Spinal cord (tissue), 10 donors: ENCODE results near the gene MARS1. TPM values are rescaled to one million over a fixed set of nuclear protein-coding genes. Genes with fewer than 3 reads are reported as not detected.

ENCODE experiments used
- DNase-seq, 6 donors: peaks; one replicate each; pipeline versions ENCODE4 v3.0.0 to v3.0.0-alpha.2; 2013 to 2015; ENCODE audit warnings: low spot score in 6 of 6, low read depth in 4 of 6
- H3K27ac ChIP-seq: one replicate; pipeline ENCODE4 v1.5.1; 2013; ENCODE audit warnings: low read depth, low read length, control low read depth
- H3K27me3 ChIP-seq: one replicate; pipeline ENCODE4 v1.6.1; 2013; ENCODE audit warnings: low read length; ENCODE audit not compliant: control insufficient read depth, insufficient read depth
- H3K36me3 ChIP-seq: one replicate; pipeline ENCODE4 v1.6.1; 2013; ENCODE audit warnings: low read length; ENCODE audit not compliant: control insufficient read depth, insufficient read depth
- H3K4me1 ChIP-seq: one replicate; pipeline ENCODE4 v1.6.1; 2013; ENCODE audit warnings: low read length; ENCODE audit not compliant: control insufficient read depth, insufficient read depth
- H3K4me3 ChIP-seq: one replicate; pipeline ENCODE4 v1.5.1; 2013; ENCODE audit warnings: low read depth, low read length, control low read depth
- H3K9me3 ChIP-seq: one replicate; pipeline ENCODE4 v1.6.1; 2013; ENCODE audit warnings: low read length; ENCODE audit not compliant: control insufficient read depth, insufficient read depth
- WGBS: methylation state at CpG from one replicate; pipeline ENCODE4 v1.1.5; 2013; ENCODE audit warnings: missing lambda C conversion rate; ENCODE audit not compliant: insufficient coverage; 5-methylcytosine and 5-hydroxymethylcytosine counted together
- polyA plus RNA-seq, 2 donors: library from polyadenylated mRNA; unstranded; fragments of 120-200 nt; gene quantifications; one replicate each; pipeline ENCODE4 v1.2.1, GENCODE V29; 2013; ENCODE audit not compliant: insufficient read length in 2 of 2
- total RNA-seq, 2 donors: library from RNA; depleted of rRNA in 1 of 2; stranded (reverse); fragments of 120-200 nt in 1 of 2; fragments of >200 nt in 1 of 2; gene quantifications; one replicate each; pipeline versions ENCODE4 v1.2.3 to v1.2.4, GENCODE V29; 2013 to 2014
- donor health status: healthy.

Gene MARS1
- total and polyA plus RNA-seq, 4 donors: 68.6 to 203 (median 143) TPM

GRCh38 chr12:57476993-57477709 is 10.7 kb upstream of the MARS1 start:
- no peaks in the 10 kb centered on the region for H3K9me3 ChIP-seq
- H3K36me3 ChIP-seq: no peaks in the 10 kb centered on the region
- H3K27me3 ChIP-seq: peaks cover 72% of the 10 kb centered on the region
- no peak overlapping the region for H3K4me3 ChIP-seq
- WGBS: 76% methylated on average over 15 of the region's 15 CpGs
- DNase-seq: no peak
- H3K27ac ChIP-seq: no peak overlapping the region
- H3K4me1 ChIP-seq: peaks cover 21% of the 10 kb centered on the region

- H3K27ac ChIP-seq: no peak overlapping the region
- no peak overlapping the region for H3K4me3 ChIP-seq
- H3K9me3 ChIP-seq: no peaks in the 10 kb centered on the region
- peaks cover 21% of the 10 kb centered on the region for H3K4me1 ChIP-seq
- H3K27me3 ChIP-seq: peaks cover 67% of the 10 kb centered on the region
- 69% methylated on average over 9 of the region's 12 CpGs for WGBS
- DNase-seq: no peak
- no peaks in the 10 kb centered on the region for H3K36me3 ChIP-seq
Observed at GRCh38 chr12:57477710-57478681, 9.9 kb upstream of the MARS1 start.

DNA sequence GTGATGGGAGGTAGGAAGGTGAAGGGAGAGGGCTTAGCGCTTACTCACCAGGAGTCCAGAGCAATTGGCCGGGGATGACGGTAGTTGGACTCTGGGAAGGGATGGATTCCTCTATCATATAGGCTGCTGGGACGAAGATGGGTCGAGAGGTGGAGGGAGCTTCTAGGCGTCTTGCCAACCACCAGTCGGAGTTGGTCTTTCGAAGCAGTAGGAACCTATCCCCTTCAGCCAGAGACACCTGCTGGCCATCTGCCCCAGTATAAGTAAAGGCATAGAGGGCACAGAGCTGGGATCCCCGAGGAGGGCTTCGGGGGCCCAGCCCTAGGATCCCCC is 8.9 kb upstream of the MARS1 start:
- H3K27me3 ChIP-seq: peaks cover 60% of the 10 kb centered on the region
- 83% methylated on average over 8 of the region's 10 CpGs for WGBS
- no peaks in the 10 kb centered on the region for H3K36me3 ChIP-seq
- H3K9me3 ChIP-seq: no peaks in the 10 kb centered on the region
- no peak overlapping the region for H3K27ac ChIP-seq
- no peak overlapping the region for H3K4me3 ChIP-seq
- peaks cover 21% of the 10 kb centered on the region for H3K4me1 ChIP-seq
- DNase-seq: no peak

DNA sequence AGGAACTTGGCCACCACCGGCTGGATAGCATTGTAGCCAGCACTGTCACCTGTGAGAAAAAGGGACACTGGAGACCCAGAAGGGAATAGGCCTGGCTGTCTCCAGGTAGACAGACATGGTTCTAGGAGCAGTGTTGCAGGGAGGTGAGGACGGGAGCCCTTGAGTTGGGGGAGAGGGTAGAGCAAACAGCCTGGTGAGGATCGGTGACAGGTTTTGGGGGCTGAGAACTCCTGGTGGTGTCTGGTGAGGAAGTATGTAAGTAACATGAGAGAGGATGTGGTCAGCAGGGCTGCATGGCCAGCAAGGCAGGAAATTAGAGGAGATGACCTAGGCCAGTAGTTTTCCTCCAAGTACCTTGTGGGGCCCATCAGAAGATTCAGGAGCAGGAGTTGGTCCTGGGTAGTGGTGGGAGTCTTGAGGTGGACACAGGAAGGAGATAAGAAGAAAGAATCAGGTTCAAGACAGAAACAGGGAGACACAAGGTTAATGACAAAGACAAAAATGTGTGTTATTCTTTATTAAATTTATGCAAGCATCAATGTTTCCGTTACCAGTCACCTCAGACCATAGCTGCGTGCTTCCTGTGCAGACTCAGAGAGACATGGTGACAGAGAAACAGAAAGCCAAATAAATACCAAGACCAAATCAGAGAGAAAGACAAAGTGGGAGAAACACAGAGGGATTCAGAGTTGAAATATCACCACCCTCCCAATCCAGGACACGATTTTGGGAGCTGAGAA is 8.3 kb upstream of the MARS1 start, which contains the start of gene ARHGAP9:
ARHGAP9 (minus strand) TSS at position 491 of the 740 bp plus-strand sequence; CDS start at position 31, 460 bp downstream.
- peaks cover 54% of the 10 kb centered on the region for H3K27me3 ChIP-seq
- H3K4me1 ChIP-seq: peaks cover 21% of the 10 kb centered on the region
- H3K27ac ChIP-seq: no peak within 1 kb of the TSS
- H3K36me3 ChIP-seq: no peaks in the 10 kb centered on the region
- H3K9me3 ChIP-seq: no peaks in the 10 kb centered on the region
- WGBS: 88% methylated on average over 3 of the region's 6 CpGs
- no peak for DNase-seq
- no peak within 1 kb of the TSS for H3K4me3 ChIP-seq

DNA sequence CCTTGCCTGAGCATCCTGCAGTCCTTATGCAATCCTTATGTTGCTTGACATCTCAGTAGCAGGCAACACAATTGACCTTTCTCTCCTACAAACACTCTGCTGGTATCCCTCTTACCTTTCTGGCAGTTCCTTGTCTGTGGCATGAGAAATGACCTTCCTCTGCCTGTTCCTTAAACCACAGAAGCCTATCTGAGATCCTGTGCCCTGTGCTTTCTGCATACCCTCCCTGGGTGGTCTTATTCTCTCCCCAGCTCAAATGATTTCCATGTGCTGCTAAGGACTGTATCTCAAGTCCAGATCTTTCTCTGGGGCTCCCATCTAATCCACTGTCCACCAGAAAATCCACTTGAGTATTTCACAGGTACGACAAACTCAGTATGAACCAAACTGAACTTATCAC is 6.2 kb upstream of the MARS1 start:
- Histone ChIP-seq H3K36me3 (no peaks in the 10 kb centered on the region), H3K27me3 (peaks cover 33% of the 10 kb centered on the region), H3K9me3 (no peaks in the 10 kb centered on the region), H3K4me1 (peaks cover under 1% of the 10 kb centered on the region), H3K27ac (no peak overlapping the region), H3K4me3 (no peak overlapping the region)
- WGBS: no CpG with 5 or more reads among the region's 1 CpG
- no peak for DNase-seq

DNA sequence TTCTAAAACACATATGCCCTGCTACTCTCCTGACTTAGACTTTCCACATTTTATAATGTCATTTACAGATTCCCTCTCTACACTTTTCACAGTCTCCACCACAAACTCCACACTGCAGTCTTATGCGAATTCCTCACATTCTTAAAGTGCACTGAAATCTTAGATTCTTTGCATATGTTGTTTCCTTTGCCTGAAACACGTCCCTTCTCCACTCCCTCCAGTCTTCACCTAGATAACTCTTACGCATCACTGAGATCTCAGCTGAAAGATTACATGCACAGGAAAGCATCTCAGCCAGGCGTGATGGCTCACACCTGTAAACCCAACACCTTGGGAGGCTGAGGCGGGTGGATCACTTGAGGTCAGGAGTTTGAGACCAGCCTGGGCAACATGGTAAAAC is 4.4 kb upstream of the MARS1 start:
- no peaks in the 10 kb centered on the region for H3K9me3 ChIP-seq
- H3K36me3 ChIP-seq: peaks cover 4% of the 10 kb centered on the region
- no peak overlapping the region for H3K27ac ChIP-seq
- peaks cover 18% of the 10 kb centered on the region for H3K27me3 ChIP-seq
- 60% methylated on average over 4 of the region's 5 CpGs for WGBS
- H3K4me1 ChIP-seq: peaks cover 7% of the 10 kb centered on the region
- H3K4me3 ChIP-seq: no peak overlapping the region
- DNase-seq: no peak

DNA sequence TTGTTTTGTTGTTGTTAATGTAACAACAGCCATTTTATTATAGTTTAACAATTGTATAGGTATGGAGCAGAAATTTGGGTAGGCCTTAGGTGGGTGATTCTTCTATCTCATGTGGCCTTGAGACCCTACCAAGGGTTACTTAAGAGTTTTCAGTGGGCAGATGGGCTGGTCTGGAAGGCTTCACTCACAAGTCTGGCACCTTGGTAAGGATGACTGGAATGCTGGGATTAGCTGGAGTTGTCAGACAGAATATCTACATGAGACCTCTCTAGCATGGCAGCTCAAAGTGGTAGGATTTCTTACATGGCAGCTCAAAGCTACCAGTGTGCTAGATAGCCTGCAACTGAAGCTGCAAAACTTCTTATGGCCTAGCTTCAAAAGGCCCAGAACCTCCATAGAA is 2.2 kb upstream of the MARS1 start:
- Histone ChIP-seq H3K27ac (no peak overlapping the region), H3K4me3 (no peak overlapping the region), H3K36me3 (peaks cover 11% of the 10 kb centered on the region), H3K9me3 (no peaks in the 10 kb centered on the region), H3K27me3 (no peaks in the 10 kb centered on the region), H3K4me1 (peaks cover 16% of the 10 kb centered on the region)
- no peak for DNase-seq

- no peaks in the 10 kb centered on the region for H3K27me3 ChIP-seq
- peak in 1 of 6 donors; percentile 25 for DNase-seq
- H3K4me1 ChIP-seq: peaks cover 16% of the 10 kb centered on the region
- H3K36me3 ChIP-seq: peaks cover 16% of the 10 kb centered on the region
- H3K9me3 ChIP-seq: no peaks in the 10 kb centered on the region
- 90% methylated on average over 13 of the region's 27 CpGs for WGBS
- peak overlapping the region; percentile 92 for H3K4me3 ChIP-seq
- H3K27ac ChIP-seq: peak overlapping the region; percentile 15
Observed at GRCh38 chr12:57487055-57487596, 742 bp upstream of the MARS1 start.

- peaks cover 21% of the 10 kb centered on the region for H3K36me3 ChIP-seq
- 0% methylated on average over 5 of the region's 11 CpGs for WGBS
Observed at GRCh38 chr12:57488402-57489156, 711 bp downstream of the MARS1 start.

More at GRCh38 chr12:57488402-57489156, 711 bp downstream of the MARS1 start:
- no peaks in the 10 kb centered on the region for H3K27me3 ChIP-seq
- peak overlapping the region; percentile 69 for H3K27ac ChIP-seq
- peaks cover 16% of the 10 kb centered on the region for H3K4me1 ChIP-seq
- no peaks in the 10 kb centered on the region for H3K9me3 ChIP-seq
- DNase-seq: no peak
- peak overlapping the region; percentile 92 for H3K4me3 ChIP-seq
